Inferior parietal cortex (tissue), 1 donor: ENCODE results near the gene IL24.
"Not testable (repeated sequence)": the region's sequence is repeated elsewhere in the genome, so short reads cannot be mapped to it uniquely, and the experiment has no call there.

Source experiments
- DNase-seq: peaks from one replicate; pipeline ENCODE4 v3.0.0-alpha.2; 2016; ENCODE audit errors: extremely low spot score

Gene IL24

DNA sequence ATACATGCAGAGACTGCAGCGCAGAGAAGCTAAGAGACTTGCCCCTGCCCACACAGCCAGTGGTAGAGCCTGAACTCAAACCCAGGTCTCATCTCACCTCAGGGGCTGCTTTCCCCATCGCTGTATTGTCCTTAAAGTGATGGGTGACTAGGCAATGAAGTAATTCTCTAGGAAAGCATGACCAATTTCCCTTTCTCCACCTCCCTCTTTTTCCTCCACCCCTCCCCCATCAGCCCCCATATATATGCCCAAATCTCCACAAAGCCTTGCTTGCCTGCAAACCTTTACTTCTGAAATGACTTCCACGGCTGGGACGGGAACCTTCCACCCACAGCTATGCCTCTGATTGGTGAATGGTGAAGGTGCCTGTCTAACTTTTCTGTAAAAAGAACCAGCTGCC, at the start of gene IL24:
IL24 (plus strand) TSS at position 269 of the 400 bp plus-strand sequence. CDS start 390 bp downstream, outside the sequence.
- no peak for DNase-seq

DNA sequence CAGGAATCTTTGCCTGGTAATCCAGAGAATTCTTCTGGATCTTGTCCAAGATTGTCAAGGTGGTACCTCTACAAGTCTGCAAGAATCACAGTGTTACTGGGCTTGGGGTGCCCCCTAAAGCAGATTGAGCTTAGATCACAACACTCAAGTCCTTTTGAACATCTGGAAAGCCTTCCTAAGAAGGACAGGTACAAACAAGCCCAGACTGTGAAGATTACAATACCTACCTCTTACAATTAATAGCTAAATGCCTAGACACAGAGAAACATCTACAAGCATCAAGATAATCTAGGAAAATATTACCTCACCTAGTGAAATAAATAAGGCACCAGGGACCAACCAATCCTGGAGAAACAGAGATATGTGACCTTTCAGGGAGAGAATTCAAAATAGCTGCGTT, 49.3 kb upstream of the IL24 start:
- no peak for DNase-seq

GRCh38 chr1:206850401-206850800, 46.8 kb upstream of the IL24 start:
- DNase-seq, result no peak

- DNase-seq, result no peak
Measured at GRCh38 chr1:206851341-206852010, 45.8 kb upstream of the IL24 start.

- not testable (repeated sequence) for DNase-seq
Measured at GRCh38 chr1:206852662-206853061, 44.6 kb upstream of the IL24 start.

DNA sequence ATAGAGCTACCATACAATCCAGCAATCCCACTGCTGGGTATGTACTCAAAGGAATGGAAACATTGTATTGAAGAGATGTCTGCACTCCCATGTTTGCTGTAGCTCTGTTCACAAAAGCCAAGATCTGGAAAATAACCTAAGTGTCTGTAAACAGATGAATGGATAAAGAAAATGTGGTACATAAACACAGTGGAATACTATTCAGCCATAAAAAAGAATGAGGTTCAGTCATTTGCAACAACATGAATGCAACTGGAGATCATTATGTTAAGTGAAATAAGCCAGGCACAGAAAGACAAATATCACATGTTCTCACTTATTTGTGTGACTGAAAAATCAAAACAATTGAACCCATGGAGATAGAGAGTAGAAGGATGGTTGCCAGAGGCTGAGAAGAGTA, 43.5 kb upstream of the IL24 start:
- not testable (repeated sequence) for DNase-seq

DNA sequence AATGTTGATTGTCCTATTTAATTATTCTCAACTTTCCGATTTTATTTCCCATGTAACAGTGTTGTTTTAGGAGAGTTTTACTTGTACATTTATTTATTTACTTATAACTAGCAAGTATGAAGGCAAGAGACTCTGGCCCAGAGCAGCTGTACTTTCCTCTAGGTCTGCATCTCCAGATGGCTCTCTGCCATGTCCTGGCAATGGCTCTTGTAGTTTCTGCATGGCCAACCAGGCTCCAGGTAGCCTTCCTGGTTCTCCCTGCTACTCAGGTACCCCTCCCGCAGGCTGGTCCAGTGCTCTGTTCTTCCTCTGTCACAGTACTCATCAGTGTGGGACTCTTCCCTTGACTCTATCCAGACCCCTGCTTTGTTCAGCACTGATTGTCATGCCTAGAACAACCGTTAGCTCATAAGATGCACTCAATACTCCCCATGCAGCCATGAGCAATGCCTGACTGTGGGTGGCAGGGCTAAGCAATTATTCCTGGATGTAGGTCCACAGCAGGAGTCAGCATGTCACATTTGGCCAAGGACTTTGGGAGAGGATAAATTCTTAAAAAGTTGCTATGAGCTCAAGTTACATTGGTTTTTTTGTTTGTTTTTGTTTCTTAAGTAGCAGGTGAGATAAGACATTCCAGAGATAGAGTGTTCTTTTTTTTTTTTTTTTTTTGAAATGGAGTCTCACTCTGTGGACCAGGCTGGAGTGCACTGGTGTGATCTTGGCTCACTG, 42.7 kb upstream of the IL24 start:
- DNase-seq, result no peak

DNA sequence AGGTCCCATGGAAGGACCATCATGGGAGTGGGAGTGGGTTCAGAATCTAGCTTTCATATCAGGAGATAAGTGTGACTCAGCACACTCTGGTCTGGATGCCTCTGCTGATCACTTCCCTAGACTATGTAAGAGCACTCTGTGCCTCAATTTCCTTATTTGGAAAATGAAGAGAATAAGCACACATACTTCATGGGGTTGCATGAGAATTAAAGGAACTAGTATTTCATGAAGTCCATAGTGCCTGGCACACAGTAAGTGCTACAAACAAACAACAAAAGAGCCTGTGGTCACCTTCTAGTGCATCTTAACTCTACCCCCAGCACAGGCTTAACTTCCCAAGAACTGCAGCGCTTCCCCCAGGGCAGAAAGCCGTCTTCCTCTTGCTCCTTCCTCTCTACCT, 41.4 kb upstream of the IL24 start:
- DNase-seq, result no peak

GRCh38 chr1:206856674-206857464, 40.4 kb upstream of the IL24 start:
- DNase-seq, result no peak

DNA sequence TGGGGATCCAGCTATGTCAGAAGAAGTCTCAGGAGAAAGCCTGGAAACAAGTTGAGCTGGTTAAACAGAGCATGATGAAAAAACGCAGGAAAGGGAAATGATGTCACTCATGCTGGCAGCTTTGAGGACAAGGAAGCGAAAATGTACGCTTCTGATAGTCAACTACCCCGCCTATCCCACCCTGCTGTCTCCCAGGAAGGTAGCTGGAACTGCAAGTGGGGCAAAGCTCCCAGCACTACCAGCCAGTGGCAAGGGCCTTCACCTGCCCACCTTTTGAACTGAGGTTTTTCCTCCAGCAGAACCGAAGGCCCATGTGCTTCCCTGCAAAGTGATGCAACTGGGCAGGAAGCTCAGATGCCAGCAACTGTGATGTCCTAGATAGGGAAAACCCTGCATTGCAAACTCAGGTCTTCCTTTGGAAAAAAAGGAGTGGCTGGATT, 38.1 kb upstream of the IL24 start:
- DNase-seq, result no peak

- DNase-seq, result no peak
Measured at GRCh38 chr1:206860165-206860564, 37.1 kb upstream of the IL24 start.

DNA sequence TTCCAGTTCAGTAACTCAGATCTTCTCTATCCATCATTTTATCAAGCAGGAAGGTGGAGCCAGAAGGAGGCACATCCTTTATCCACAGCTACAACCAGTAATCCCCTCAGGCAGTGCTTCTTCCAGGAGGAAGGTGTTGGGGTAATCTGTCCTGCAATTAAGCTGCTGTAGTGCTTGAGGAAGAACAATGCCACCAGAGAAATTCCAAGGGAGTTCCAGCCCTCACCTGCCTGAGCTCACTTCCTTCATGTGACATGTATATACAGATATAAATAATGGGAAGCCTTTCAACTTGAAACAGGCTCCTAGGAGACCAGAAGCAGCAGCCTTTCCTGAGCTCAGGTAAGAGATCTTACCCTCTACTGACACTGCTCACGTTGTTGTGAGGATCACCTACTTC, 34.0 kb upstream of the IL24 start:
- no peak for DNase-seq

DNA sequence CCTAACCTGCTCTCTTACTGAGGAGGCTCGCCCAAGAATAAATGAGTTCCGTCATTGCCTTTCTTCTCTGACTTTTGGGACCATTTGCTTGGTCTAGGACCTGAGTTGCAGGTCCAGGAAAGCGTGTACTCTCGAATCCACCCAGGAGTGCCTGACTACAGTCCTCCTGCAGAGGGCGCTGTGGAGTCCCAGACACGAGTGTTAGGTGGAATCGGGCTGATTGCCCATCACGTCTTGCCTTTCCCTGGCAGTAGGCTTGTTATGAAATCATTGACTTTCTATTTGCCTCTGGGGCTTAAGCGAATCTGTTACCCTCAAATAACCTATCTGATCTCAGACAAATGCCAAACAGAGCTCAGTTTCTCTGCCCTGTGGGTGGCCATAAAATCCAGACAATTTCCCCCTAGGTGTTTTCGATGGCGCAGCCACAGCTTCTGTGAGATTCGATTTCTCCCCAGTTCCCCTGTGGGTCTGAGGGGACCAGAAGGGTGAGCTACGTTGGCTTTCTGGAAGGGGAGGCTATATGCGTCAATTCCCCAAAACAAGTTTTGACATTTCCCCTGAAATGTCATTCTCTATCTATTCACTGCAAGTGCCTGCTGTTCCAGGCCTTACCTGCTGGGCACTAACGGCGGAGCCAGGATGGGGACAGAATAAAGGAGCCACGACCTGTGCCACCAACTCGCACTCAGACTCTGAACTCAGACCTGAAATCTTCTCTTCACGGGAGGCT, 32.1 kb upstream of the IL24 start, which contains the start of gene IL20:
IL20 (plus strand) TSS at position 685 of the 733 bp plus-strand sequence. CDS start 230 bp downstream, outside the sequence.
- peak; percentile 66 for DNase-seq

GRCh38 chr1:206866062-206866461, 31.2 kb upstream of the IL24 start:
- no peak for DNase-seq

DNA sequence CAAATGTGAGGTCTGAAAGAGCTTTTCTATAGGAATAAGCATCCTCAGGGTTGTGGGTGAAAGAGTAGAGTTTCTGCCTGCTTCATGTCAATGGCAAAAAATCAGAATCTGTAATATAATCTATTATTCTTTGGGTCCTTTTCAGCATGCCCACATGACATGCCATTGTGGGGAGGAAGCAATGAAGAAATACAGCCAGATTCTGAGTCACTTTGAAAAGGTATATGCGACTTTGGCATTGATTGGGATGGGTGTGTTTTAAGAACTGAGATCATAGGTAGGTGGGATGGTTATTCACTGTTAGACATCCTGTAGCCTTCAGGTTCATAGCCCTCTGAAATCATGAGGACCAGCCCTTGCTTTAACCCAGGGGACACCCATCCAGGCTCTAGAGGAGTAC, 30.0 kb upstream of the IL24 start:
- no peak for DNase-seq

DNA sequence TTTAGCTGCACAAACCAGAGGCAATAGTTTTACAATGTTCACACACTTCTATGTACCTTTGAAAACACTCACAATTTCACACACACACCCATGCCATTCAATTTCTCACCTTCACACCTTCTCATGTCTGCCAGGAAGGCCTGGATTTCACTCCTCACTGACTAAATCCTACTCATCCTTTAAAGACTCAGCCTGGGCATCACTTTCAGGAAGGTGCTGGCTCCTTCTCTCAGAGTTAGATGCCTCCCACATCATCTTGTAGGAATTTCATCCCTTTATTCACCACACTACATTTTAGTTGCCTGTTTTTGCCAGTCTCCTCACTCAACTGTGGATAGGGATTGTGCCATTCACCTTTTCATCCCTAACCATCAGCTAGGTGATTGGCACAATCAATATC, 29.5 kb upstream of the IL24 start:
- no peak for DNase-seq

GRCh38 chr1:206868264-206868663, 29.0 kb upstream of the IL24 start:
- DNase-seq, result no peak

- no peak for DNase-seq
Measured at GRCh38 chr1:206872139-206872538, 25.1 kb upstream of the IL24 start.

- DNase-seq, result no peak
Measured at GRCh38 chr1:206873603-206874188, 23.5 kb upstream of the IL24 start.

- no peak for DNase-seq
Measured at GRCh38 chr1:206875752-206876377, 21.4 kb upstream of the IL24 start.

GRCh38 chr1:206878456-206878855, 18.8 kb upstream of the IL24 start:
- no peak for DNase-seq
